GM12891 (cell line): ENCODE results near the gene APMAP.

Source experiments
- DNase-seq: peaks from one replicate; pipeline ENCODE4 v3.0.0; 2011; ENCODE audit warnings: low spot score; ENCODE audit not compliant: insufficient read length
- FAIRE-seq: peaks from 2 replicates; lab custom pipeline; 2011; peaks lifted over from hg19 to GRCh38; lab: Jason Lieb, UNC
- PAX5 ChIP-seq: IDR thresholded peaks from 2 replicates; pipeline ENCODE4 v1.6.1; 2011; ENCODE audit warnings: low read length, moderate library complexity, mild to moderate bottlenecking; ENCODE audit not compliant: insufficient read depth, severe bottlenecking
- POLR2A ChIP-seq: IDR thresholded peaks from 2 replicates; pipeline ENCODE4 v1.6.1; 2011; ENCODE audit warnings: low read depth, low read length, control low read depth
- POLR2AphosphoS5 ChIP-seq: IDR thresholded peaks from 2 replicates; pipeline ENCODE4 v1.6.1; 2011; ENCODE audit warnings: low read depth, low read length, control low read depth
- POU2F2 ChIP-seq: IDR thresholded peaks from 2 replicates; pipeline ENCODE4 v1.6.1; 2011; ENCODE audit warnings: low read depth, mild to moderate bottlenecking, control low read depth, low read length, moderate library complexity
- SPI1 ChIP-seq: IDR thresholded peaks from 2 replicates; pipeline ENCODE4 v1.6.1; 2011; ENCODE audit warnings: low read depth, low read length, control low read depth
- TAF1 ChIP-seq: IDR thresholded peaks from 2 replicates; pipeline ENCODE4 v1.6.1; 2011; ENCODE audit warnings: low read depth, low read length, control low read depth

The APMAP gene

GRCh38 chr20:24980291-24981053 is 12.1 kb downstream of the APMAP start:
- FAIRE-seq: no peak
- DNase-seq: no peak
- TF ChIP-seq POLR2A (no peak), PAX5 (no peak), TAF1 (no peak), POLR2AphosphoS5 (no peak), SPI1 (no peak), POU2F2 (no peak)

- FAIRE-seq (no peak), DNase-seq (no peak)
- TF ChIP-seq TAF1: no peak
- TF ChIP-seq POLR2AphosphoS5: no peak
- no peak for TF ChIP-seq PAX5
- no peak for TF ChIP-seq SPI1
- TF ChIP-seq POU2F2: no peak
Measured at GRCh38 chr20:24979036-24979960, 13.3 kb downstream of the APMAP start.

- DNase-seq (no peak), FAIRE-seq (no peak)
- no peak for TF ChIP-seq PAX5
- no peak for TF ChIP-seq POLR2A
- no peak for TF ChIP-seq POU2F2
- no peak for TF ChIP-seq SPI1
- no peak for TF ChIP-seq POLR2AphosphoS5
- TF ChIP-seq TAF1: no peak
Measured at GRCh38 chr20:24978513-24978912, 14.0 kb downstream of the APMAP start.

GRCh38 chr20:24977797-24978196 is 14.8 kb downstream of the APMAP start:
- no peak for FAIRE-seq
- no peak for TF ChIP-seq TAF1
- TF ChIP-seq SPI1: no peak
- no peak for TF ChIP-seq PAX5
- TF ChIP-seq POLR2A: no peak
- no peak for TF ChIP-seq POLR2AphosphoS5
- TF ChIP-seq POU2F2: no peak
- no peak for DNase-seq

GRCh38 chr20:24977336-24977735 is 15.2 kb downstream of the APMAP start:
- DNase-seq (no peak), FAIRE-seq (no peak)
- no peak for TF ChIP-seq TAF1
- no peak for TF ChIP-seq POU2F2
- no peak for TF ChIP-seq POLR2A
- TF ChIP-seq SPI1: no peak
- TF ChIP-seq POLR2AphosphoS5: no peak
- TF ChIP-seq PAX5: no peak

- FAIRE-seq (no peak), DNase-seq (no peak)
- TF ChIP-seq POLR2A (no peak), SPI1 (no peak), PAX5 (no peak), POU2F2 (no peak), TAF1 (no peak), POLR2AphosphoS5 (no peak)
Measured at GRCh38 chr20:24972341-24972740, 20.2 kb downstream of the APMAP start.

GRCh38 chr20:24971376-24972101 is 21.0 kb downstream of the APMAP start:
- FAIRE-seq: no peak
- TF ChIP-seq SPI1 (no peak), TAF1 (no peak), POLR2A (no peak), POU2F2 (no peak), PAX5 (no peak), POLR2AphosphoS5 (no peak)
- no peak for DNase-seq

- FAIRE-seq (no peak), DNase-seq (no peak)
- TF ChIP-seq POLR2A (no peak), SPI1 (no peak), POLR2AphosphoS5 (no peak), POU2F2 (no peak), TAF1 (no peak), PAX5 (no peak)
Measured at GRCh38 chr20:24970754-24971153, 21.8 kb downstream of the APMAP start.

GRCh38 chr20:24970030-24970553 is 22.5 kb downstream of the APMAP start:
- TF ChIP-seq POLR2A: no peak
- TF ChIP-seq SPI1: no peak
- no peak for TF ChIP-seq TAF1
- TF ChIP-seq POLR2AphosphoS5: no peak
- no peak for TF ChIP-seq POU2F2
- no peak for TF ChIP-seq PAX5
- DNase-seq: no peak
- no peak for FAIRE-seq
